LNCaP clone FGC (cell line): ENCODE measurements around the gene SH3RF2.

Source experiments
- DNase-seq: peaks from one replicate; pipeline ENCODE4 v3.0.0-alpha.2; 2011; ENCODE audit warnings: low read depth
- H3K4me3 ChIP-seq: 2 replicates; pipeline ENCODE4 v1.5.1; 2011; ENCODE audit warnings: mild to moderate bottlenecking, low read depth, low read length, control low read depth
- TF ChIP-seq, protein P1 (sequence below): IDR thresholded peaks from 2 replicates; pipeline ENCODE4 v1.5.1; 2012; ENCODE audit warnings: mild to moderate bottlenecking; ENCODE audit not compliant: control insufficient read depth, insufficient read depth; ENCODE audit errors: extremely low read depth

Gene SH3RF2

DNA sequence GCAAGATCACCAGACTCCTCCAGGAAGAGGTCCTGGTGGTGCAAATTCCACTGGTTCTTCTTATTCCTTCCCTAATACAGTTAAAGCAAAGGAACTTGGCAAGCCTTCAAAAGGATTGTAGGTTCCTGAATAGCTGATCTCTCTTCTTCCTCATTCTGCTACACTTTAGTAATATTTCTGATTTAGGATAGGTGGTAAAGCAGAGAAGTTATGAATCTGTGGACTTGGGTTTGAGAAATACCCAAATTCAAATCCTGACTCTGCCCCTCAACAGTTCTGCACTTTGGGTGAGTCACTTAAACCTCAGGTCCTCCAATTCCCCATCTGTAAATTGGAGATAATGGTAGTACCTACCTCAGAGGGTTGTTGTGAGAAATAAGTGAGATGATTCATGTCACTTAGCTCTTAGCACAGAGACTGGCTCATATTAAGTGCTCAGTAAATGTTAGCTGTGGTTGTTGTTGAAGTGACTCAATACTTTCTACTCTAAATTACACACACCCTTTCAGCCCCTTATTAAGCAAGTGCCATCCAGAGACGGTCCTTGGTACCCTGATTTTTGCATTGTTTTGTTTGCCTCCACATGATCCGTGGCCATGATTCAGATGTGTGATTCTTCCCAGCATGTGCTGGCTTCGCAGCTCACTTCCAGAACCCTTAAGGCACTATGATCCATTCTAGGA lies 5.2 kb downstream of the SH3RF2 start:
- TF ChIP-seq, protein P1, sequence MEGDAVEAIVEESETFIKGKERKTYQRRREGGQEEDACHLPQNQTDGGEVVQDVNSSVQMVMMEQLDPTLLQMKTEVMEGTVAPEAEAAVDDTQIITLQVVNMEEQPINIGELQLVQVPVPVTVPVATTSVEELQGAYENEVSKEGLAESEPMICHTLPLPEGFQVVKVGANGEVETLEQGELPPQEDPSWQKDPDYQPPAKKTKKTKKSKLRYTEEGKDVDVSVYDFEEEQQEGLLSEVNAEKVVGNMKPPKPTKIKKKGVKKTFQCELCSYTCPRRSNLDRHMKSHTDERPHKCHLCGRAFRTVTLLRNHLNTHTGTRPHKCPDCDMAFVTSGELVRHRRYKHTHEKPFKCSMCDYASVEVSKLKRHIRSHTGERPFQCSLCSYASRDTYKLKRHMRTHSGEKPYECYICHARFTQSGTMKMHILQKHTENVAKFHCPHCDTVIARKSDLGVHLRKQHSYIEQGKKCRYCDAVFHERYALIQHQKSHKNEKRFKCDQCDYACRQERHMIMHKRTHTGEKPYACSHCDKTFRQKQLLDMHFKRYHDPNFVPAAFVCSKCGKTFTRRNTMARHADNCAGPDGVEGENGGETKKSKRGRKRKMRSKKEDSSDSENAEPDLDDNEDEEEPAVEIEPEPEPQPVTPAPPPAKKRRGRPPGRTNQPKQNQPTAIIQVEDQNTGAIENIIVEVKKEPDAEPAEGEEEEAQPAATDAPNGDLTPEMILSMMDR: no peak
- DNase-seq: no peak
- no peak overlapping the region for H3K4me3 ChIP-seq

DNA sequence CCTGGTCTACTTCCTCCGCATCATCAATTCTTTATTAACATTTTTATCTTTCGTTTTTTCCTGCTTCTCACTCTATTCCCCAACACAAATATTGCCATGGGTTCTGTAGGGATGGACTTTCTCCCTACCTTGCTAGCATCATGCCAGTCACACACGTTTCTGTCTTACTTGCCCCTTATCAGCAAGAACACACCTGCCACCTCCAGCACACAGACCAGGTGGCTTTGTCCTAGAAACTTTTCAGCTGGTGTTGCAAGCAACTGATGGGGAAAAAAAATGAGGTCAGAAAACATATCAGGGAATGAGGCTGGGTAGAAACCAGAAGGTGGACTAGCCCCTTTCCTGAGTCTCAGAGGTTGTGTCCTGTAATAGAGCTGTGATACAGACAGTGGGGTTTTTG lies 5.8 kb downstream of the SH3RF2 start:
- DNase-seq: no peak
- TF ChIP-seq, protein P1: no peak

GRCh38 chr5:145942749-145943148 lies 6.4 kb downstream of the SH3RF2 start:
- TF ChIP-seq, protein P1: no peak
- H3K4me3 ChIP-seq: no peak overlapping the region
- no peak for DNase-seq

More for the DNA sequence above, 5.8 kb downstream of the SH3RF2 start:
- H3K4me3 ChIP-seq: no peak overlapping the region

- H3K4me3 ChIP-seq: no peak overlapping the region
- TF ChIP-seq, protein P1: no peak
Observed at GRCh38 chr5:145943674-145944121, 7.3 kb downstream of the SH3RF2 start.

DNA sequence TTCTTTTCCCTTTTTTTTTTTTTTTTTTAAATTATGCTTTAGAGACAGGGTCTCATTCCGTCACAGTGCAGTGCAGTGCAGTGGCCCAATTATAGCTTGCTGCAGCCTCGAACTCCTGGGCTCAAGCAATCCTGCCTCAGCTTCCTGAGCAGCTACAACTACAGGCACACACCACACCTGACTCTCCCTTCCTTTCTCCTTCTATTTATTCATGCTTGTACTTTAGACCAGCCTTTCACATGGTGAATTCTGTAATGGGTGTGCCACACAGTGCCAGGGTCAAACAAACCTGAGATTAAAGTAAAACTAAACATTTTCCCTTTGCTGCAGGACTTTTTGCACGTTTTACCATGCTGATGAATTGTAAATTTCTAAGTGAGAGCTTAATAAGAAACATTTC lies 8.0 kb downstream of the SH3RF2 start:
- no peak for DNase-seq
- H3K4me3 ChIP-seq: no peak overlapping the region
- TF ChIP-seq, protein P1: no peak

More at GRCh38 chr5:145943674-145944121, 7.3 kb downstream of the SH3RF2 start:
- no peak for DNase-seq

- TF ChIP-seq, protein P1: no peak
- H3K4me3 ChIP-seq: no peak overlapping the region
- DNase-seq: no peak
Observed at GRCh38 chr5:145945620-145946111, 9.3 kb downstream of the SH3RF2 start.
